Brain microvascular endothelial cell (primary cell): ENCODE measurements around the gene GJB6.

Experiments
- DNase-seq: peaks from one replicate; pipeline ENCODE4 v3.0.0-alpha.2; 2020
- H3K27ac ChIP-seq: fragments of 250-450 bp; sonication (Bioruptor Pico); 2 replicates; pipeline ENCODE4 v1.5.1; 2020; ENCODE audit warnings: mild to moderate bottlenecking, moderate library complexity
- H3K27me3 ChIP-seq: fragments of 250-450 bp; sonication (Bioruptor Pico); replicated peaks from 2 replicates; pipeline ENCODE4 v1.5.1; 2020; ENCODE audit warnings: mild to moderate bottlenecking
- H3K36me3 ChIP-seq: fragments of 250-450 bp; sonication (Bioruptor Pico); replicated peaks from 2 replicates; pipeline ENCODE4 v1.5.1; 2020; ENCODE audit warnings: mild to moderate bottlenecking
- H3K4me3 ChIP-seq: 2 replicates; pipeline ENCODE4 v1.5.1; 2011; ENCODE audit warnings: low read depth, mild to moderate bottlenecking, control low read depth, low read length, moderate library complexity
- in situ Hi-C: cut with HindIII; loops from 2 replicates; pipeline ENCODE4 v1.10.0; 2017; ENCODE audit warnings: low sequenced_read_pairs, low pct_ligation_motif_present
- TF ChIP-seq, protein P1 (sequence below): IDR thresholded peaks from 2 replicates; pipeline ENCODE4 v1.5.1; 2011; ENCODE audit warnings: low read depth, mild to moderate bottlenecking, moderate library complexity, low read length, control low read depth, inconsistent platforms; ENCODE audit errors: missing control alignments

The GJB6 gene

DNA sequence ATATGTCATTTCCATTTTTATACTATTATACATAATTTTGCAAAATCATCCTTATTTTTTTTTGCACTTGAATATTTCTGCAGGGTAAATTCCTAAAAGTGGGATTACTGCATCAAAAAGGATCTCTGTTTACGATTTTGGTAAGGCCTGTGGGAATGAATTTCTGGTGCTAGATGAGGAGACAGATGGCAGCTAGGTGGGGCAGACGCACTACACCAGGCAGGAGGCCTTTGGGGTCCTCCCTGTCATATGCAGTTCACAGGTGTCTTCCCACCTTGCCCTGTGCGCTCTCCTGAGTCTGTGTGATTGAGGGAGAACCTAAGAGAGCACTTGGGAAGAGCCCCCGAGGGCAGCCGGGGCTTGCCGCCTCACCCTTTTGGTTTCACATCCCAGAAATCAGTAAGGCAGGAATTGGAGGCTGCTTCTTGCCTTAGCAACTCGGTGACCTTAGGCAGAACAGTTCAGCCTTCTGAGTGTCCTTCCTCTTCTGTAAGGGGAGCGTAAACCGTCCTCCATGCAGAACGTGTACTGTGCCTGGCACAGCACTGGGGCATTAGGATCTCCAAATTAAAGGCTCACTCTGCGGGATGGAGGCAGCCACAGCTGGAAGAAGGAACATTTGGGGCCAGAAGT is 25.9 kb downstream of the GJB6 start:
- H3K4me3 ChIP-seq, result no peak overlapping the region
- in situ Hi-C loops, result no loop called here
- no peaks in the 10 kb centered on the region for H3K36me3 ChIP-seq
- no peak overlapping the region for H3K27ac ChIP-seq
- peaks cover 4% of the 10 kb centered on the region for H3K27me3 ChIP-seq
- TF ChIP-seq, protein P1, sequence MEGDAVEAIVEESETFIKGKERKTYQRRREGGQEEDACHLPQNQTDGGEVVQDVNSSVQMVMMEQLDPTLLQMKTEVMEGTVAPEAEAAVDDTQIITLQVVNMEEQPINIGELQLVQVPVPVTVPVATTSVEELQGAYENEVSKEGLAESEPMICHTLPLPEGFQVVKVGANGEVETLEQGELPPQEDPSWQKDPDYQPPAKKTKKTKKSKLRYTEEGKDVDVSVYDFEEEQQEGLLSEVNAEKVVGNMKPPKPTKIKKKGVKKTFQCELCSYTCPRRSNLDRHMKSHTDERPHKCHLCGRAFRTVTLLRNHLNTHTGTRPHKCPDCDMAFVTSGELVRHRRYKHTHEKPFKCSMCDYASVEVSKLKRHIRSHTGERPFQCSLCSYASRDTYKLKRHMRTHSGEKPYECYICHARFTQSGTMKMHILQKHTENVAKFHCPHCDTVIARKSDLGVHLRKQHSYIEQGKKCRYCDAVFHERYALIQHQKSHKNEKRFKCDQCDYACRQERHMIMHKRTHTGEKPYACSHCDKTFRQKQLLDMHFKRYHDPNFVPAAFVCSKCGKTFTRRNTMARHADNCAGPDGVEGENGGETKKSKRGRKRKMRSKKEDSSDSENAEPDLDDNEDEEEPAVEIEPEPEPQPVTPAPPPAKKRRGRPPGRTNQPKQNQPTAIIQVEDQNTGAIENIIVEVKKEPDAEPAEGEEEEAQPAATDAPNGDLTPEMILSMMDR, result no peak
- no peak for DNase-seq

DNA sequence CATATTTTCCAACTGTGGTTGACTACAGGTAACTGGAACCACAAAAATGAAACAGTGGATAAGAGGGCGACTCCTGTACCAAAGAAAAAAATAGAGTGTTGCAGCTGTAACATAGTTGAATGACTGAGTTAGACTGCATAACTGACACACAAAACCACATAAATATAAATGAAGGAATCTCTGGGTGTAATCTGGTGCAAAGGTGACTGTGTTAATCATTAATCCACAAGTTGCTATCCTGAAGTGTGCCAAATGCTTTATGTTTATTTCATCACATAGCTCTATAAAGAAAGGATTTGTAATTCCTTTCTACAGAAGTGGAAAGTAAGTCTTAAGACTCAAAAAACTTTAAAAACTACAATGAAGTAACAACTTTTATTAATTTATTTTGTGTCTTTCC is 33.3 kb downstream of the GJB6 start:
- no peaks in the 10 kb centered on the region for H3K36me3 ChIP-seq
- in situ Hi-C loops, result loop anchor here (25.0 kb wide), 1 partner anchor 214 kb away; no protein-coding TSS in a partner anchor
- no peak for DNase-seq
- TF ChIP-seq, protein P1, result no peak
- H3K27me3 ChIP-seq, result peaks cover 32% of the 10 kb centered on the region
- H3K27ac ChIP-seq, result no peak overlapping the region
- no peak overlapping the region for H3K4me3 ChIP-seq

DNA sequence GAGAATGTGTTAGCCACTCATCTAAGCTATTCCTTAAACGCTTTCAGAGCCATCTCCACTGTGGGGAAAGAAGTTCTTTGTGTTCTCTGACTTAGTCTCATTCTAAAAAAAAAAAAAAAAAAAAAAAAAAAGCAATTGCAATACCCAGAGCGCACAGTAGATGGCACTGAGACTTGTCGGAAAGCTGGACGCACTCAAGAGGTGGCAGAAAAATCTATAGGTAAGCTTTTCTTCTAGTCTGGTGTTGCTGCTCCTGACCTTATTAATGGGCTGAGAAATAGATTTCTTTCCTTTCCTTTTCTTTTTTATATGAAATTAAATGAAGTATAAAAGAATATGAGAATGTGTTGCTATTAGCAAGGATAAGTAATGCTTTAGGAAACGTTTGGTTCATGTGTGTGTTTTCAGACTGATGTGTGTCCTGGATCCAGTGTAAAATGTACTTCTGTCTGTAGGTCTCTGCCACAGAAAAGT is 34.7 kb downstream of the GJB6 start:
- DNase-seq, result no peak
- Histone ChIP-seq H3K27ac (no peak overlapping the region), H3K36me3 (no peaks in the 10 kb centered on the region), H3K4me3 (no peak overlapping the region), H3K27me3 (peaks cover 45% of the 10 kb centered on the region)
- in situ Hi-C loops, result loop anchor here (25.0 kb wide), 1 partner anchor 215 kb away; no protein-coding TSS in a partner anchor
- TF ChIP-seq, protein P1, result peak; percentile 82

DNA sequence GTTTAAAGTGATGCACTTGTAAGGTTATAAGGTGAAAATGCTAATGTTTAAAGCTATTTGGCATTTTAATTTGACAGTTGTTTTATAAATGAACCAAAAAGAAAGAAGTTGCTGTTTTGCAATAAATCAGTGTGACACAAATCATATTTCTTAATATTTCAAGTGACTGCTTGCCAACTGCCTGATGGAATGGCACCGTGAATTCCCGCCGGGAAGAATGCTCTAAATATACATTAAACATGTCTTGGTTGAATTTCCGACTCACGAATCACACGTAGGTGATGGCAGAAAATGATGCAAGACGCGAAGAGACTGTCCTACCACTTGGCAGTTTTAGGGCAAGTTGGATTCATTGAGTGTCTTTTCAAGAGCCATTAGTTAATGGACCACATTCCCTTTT is 36.3 kb downstream of the GJB6 start:
- DNase-seq, result no peak
- in situ Hi-C loops, result loop anchor here (25.0 kb wide), 1 partner anchor 216 kb away; no protein-coding TSS in a partner anchor
- Histone ChIP-seq H3K36me3 (no peaks in the 10 kb centered on the region), H3K27ac (no peak overlapping the region), H3K4me3 (no peak overlapping the region), H3K27me3 (peaks cover 58% of the 10 kb centered on the region)
- TF ChIP-seq, protein P1, result no peak

DNA sequence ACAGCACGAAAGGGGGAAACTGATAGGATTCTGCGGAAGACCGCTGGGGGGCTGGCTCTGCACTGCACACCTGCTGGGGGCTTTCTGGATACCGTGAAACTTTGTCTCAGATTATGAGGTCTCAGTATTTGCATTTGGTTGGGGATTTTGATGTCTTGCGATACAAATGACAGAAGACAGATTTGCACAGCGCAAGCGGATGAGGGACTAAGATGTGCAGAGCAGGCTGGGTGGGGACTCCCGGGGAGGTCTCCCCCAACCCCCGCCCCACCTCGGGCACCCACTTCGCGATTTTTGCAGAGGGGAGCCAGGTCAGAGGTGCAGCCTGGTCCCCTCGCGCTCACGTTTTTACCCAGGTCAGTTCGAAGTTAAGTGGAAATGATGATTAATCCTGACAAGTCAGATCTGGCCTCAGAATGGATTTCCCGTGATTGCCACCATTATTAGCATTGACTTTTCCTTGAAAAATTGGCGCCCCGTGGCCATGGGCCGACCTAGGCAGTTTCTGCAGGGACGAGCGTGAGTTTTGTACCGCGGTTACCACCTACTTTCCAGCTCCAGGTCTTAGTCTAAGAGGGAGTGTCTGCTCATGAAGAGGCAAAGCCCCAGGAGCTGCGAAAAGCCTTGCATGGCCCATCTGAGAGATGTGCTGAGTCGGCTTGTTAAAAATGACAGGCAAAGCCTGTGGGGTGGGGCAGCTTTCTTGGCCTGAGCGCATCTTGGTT is 38.0 kb downstream of the GJB6 start:
- DNase-seq, result no peak
- Histone ChIP-seq H3K27me3 (peaks cover 58% of the 10 kb centered on the region), H3K4me3 (no peak overlapping the region), H3K27ac (no peak overlapping the region), H3K36me3 (no peaks in the 10 kb centered on the region)
- in situ Hi-C loops, result loop anchor here (25.0 kb wide), 1 partner anchor 218 kb away; no protein-coding TSS in a partner anchor
- TF ChIP-seq, protein P1, result no peak
